Activated naive CD4-positive, alpha-beta T cell treated with anti-CD3 and anti-CD28 coated beads, Interleukin-2, amount 10 ng/mL, durations not matched to agents 7 days and 5 days (primary cell): ENCODE results near the gene HIP1.

Experiments
- CTCF ChIA-PET: fragments of 350-600 bp; sonication (Branson Sonifier 250); formaldehyde crosslinking; loops from one replicate; lab custom pipeline; 2021; ENCODE audit warnings: antibody characterized with exemption; lab: Charles Lee
- DNase-seq: peaks from one replicate; pipeline ENCODE4 v3.0.0-alpha.2; 2020
- H3K27ac Mint-ChIP-seq: one replicate; pipeline ENCODE4 v1.8.0; 2021; ENCODE audit warnings: mild to moderate bottlenecking, moderate library complexity, mixed read lengths
- H3K27me3 Mint-ChIP-seq: one replicate; pipeline ENCODE4 v1.8.0; 2021; ENCODE audit warnings: mild to moderate bottlenecking, mixed read lengths
- H3K36me3 Mint-ChIP-seq: one replicate; pipeline ENCODE4 v1.8.0; 2021; ENCODE audit warnings: mixed read lengths
- H3K4me1 Mint-ChIP-seq: one replicate; pipeline ENCODE4 v1.8.0; 2021; ENCODE audit warnings: mixed read lengths
- H3K4me3 Mint-ChIP-seq: one replicate; pipeline ENCODE4 v1.8.0; 2021; ENCODE audit warnings: mild to moderate bottlenecking, moderate library complexity, mixed read lengths
- H3K9me3 Mint-ChIP-seq: one replicate; pipeline ENCODE4 v1.8.0; 2021; ENCODE audit warnings: mixed read lengths

Gene HIP1

DNA sequence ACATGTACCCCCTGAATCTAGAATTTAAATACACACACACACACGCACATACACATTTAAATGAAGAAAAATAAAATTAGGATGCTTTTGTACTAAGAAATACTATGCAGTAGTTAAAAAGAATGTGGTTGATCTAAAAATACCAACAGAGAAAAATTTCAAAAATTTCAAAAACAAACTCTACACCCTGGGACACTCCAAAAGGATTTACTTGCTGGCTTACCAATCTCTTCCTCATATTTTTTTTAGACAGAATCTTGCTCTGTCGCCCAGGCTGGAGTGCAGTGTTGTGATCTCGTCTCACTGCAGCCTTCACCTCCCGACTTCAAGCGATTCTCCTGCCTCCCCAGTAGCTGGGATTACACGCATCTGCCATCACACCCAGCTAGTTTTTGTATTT is 80.9 kb downstream of the HIP1 start:
- no peaks in the 10 kb centered on the region for H3K27me3 Mint-ChIP-seq
- no peak overlapping the region for H3K27ac Mint-ChIP-seq
- DNase-seq = no peak
- CTCF ChIA-PET = no interaction called here
- no peak overlapping the region for H3K4me3 Mint-ChIP-seq
- no peaks in the 10 kb centered on the region for H3K9me3 Mint-ChIP-seq
- no peaks in the 10 kb centered on the region for H3K4me1 Mint-ChIP-seq
- no peaks in the 10 kb centered on the region for H3K36me3 Mint-ChIP-seq

DNA sequence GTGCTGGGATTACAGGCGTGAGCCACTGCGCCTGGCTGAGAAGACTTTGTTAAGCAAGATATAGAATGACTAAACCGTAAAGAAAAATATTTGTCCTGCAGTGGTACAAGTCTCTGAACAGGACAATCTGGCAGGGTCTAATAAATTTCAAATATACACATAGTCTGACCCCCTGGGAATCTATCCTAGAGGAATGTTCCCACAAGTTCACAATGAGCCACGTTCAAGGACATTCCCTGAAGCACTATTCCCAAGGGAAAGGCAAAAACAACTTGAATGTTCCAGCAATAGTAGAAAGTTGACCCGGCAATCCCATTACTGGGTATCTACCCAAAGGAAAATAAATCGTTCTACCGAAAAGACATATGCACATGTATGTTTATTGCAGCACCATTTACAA is 82.0 kb downstream of the HIP1 start:
- Mint-ChIP-seq H3K36me3 (no peaks in the 10 kb centered on the region), H3K4me1 (no peaks in the 10 kb centered on the region), H3K4me3 (no peak overlapping the region), H3K27ac (no peak overlapping the region), H3K27me3 (no peaks in the 10 kb centered on the region), H3K9me3 (no peaks in the 10 kb centered on the region)
- CTCF ChIA-PET = no interaction called here
- no peak for DNase-seq

DNA sequence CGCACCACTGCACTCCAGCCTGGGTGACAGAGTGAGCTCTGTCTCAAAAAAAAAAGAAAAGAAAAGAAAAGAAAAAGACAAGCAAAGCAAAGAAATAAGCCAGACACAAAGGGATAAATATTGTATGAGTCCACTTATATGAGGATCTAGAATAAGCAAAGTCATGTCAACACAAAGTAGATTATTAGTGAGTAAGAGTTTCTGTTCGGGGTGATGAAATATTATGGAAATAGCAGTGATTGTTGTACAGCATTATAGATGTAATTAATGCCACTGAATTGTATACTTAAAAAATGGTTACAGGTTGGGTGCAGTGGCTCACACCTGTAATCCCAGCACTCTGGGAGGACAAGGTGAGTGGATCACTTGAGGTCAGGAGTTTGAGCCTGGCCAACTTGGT is 83.2 kb downstream of the HIP1 start:
- H3K27me3 Mint-ChIP-seq = no peaks in the 10 kb centered on the region
- CTCF ChIA-PET = no interaction called here
- no peak for DNase-seq
- H3K9me3 Mint-ChIP-seq = no peaks in the 10 kb centered on the region
- no peaks in the 10 kb centered on the region for H3K4me1 Mint-ChIP-seq
- H3K27ac Mint-ChIP-seq = no peak overlapping the region
- no peaks in the 10 kb centered on the region for H3K36me3 Mint-ChIP-seq
- no peak overlapping the region for H3K4me3 Mint-ChIP-seq

DNA sequence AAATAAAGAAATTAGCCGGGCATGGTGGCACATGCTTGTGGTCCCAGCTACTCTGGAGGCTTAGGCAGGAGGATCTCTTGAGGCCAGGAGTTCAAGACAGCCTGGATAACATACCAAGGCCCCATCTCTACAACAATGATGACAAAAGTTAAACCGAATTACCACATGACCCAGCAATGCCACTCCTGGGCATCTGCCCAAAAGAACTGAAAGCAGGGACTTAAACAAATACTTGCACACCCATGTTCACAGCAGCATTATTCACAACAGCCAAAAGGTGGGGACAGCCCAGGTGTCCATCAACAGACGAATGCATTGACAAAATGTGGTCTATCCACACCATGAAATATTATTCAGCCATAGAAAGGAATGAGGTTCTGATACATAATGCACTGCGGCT is 83.9 kb downstream of the HIP1 start:
- no peaks in the 10 kb centered on the region for H3K9me3 Mint-ChIP-seq
- H3K27me3 Mint-ChIP-seq = peaks cover 3% of the 10 kb centered on the region
- CTCF ChIA-PET = no interaction called here

DNA sequence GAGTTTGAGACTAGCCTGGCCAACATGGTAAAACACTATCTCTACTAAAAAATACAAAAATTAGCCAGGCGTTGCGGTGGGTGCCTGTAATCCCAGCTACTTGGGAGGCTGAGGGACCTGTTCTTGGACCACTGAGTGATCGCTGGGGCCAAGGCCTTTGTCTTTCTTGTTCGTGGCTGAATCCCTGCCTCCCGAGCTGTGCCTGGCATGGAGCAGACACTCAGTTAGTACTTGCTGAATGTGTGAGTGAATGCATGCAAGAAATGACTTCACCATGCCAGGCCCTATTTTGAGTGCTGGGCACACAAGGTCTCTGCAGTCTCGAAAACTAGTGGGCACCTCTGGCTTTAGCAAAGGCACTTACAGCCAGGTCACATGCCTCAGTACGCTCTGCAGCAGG is 85.1 kb downstream of the HIP1 start:
- no peaks in the 10 kb centered on the region for H3K36me3 Mint-ChIP-seq
- H3K4me3 Mint-ChIP-seq = no peak overlapping the region
- H3K27ac Mint-ChIP-seq = no peak overlapping the region
- CTCF ChIA-PET = no interaction called here
- H3K27me3 Mint-ChIP-seq = peaks cover 5% of the 10 kb centered on the region
- H3K9me3 Mint-ChIP-seq = no peaks in the 10 kb centered on the region
- DNase-seq = no peak
- H3K4me1 Mint-ChIP-seq = no peaks in the 10 kb centered on the region

More for the DNA sequence above, 83.9 kb downstream of the HIP1 start:
- H3K4me1 Mint-ChIP-seq = no peaks in the 10 kb centered on the region
- DNase-seq = no peak
- H3K4me3 Mint-ChIP-seq = no peak overlapping the region
- no peak overlapping the region for H3K27ac Mint-ChIP-seq
- no peaks in the 10 kb centered on the region for H3K36me3 Mint-ChIP-seq

DNA sequence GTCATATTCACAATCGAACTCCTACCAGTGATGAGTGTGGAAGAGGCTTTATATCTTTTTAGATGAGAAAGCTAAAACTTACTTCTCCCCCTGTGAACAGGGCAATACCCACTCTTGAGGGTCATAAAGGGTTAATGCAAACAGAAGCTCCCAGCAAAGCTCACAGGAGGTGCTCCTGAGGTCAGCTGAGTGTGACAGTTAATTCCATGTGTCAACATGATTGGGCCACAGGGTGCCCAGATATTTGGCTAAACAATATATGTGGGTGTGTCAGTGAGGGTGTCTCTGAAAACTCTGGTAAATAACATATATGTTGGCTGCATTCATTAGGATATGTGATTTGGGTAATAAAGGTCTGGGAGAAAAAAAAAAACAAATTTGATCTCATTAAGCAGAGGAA is 86.0 kb downstream of the HIP1 start:
- Mint-ChIP-seq H3K27ac (no peak overlapping the region), H3K36me3 (no peaks in the 10 kb centered on the region), H3K27me3 (peaks cover 12% of the 10 kb centered on the region), H3K4me3 (no peak overlapping the region), H3K9me3 (peaks cover 4% of the 10 kb centered on the region), H3K4me1 (no peaks in the 10 kb centered on the region)
- CTCF ChIA-PET = no interaction called here
- DNase-seq = no peak

DNA sequence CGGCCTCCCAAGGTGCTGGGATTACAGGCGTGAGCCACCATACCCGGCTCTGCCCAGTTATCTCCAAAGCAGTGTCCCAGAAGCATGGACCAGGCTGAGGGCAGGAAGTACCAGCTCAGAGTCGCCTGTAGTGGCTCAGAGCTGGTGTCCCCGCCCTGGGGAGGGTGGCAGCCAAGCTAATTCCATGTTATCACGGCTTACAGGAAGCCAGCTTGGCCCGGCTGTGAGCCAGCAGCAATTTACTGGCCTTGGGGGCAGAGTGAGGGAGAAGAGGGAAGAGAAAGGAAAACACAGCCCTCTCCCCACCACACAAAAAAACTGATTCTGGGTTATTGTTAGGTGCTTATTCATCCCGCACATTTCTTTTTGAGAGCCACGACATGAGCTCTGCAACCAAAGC is 88.1 kb downstream of the HIP1 start:
- Mint-ChIP-seq H3K4me3 (no peak overlapping the region), H3K4me1 (no peaks in the 10 kb centered on the region), H3K27me3 (peaks cover 16% of the 10 kb centered on the region), H3K9me3 (peaks cover 7% of the 10 kb centered on the region), H3K36me3 (no peaks in the 10 kb centered on the region), H3K27ac (no peak overlapping the region)
- CTCF ChIA-PET = no interaction called here
- no peak for DNase-seq

DNA sequence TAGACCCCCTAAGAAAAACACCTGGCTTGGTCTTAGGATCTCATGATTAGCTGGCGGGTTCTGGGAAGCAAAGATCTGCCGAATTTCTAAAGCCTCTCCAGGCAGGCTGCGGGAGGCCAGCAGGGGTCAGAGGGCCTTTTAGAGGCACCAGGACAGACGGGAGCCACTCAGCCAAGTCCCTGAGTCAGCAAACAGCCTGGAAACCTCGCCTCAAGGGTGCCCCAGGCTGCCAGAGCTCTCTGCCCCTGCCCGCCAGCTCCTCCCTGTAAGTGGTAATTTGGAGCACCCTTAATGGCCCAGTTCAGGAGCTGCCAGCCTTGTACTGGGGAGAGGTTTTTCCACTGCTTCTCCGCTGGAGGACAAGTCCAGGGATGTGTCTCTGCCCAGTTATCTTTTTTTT is 88.7 kb downstream of the HIP1 start:
- no peaks in the 10 kb centered on the region for H3K36me3 Mint-ChIP-seq
- H3K4me3 Mint-ChIP-seq = no peak overlapping the region
- peaks cover 7% of the 10 kb centered on the region for H3K9me3 Mint-ChIP-seq
- CTCF ChIA-PET = no interaction called here
- peaks cover 16% of the 10 kb centered on the region for H3K27me3 Mint-ChIP-seq
- no peaks in the 10 kb centered on the region for H3K4me1 Mint-ChIP-seq
- no peak overlapping the region for H3K27ac Mint-ChIP-seq
- no peak for DNase-seq

DNA sequence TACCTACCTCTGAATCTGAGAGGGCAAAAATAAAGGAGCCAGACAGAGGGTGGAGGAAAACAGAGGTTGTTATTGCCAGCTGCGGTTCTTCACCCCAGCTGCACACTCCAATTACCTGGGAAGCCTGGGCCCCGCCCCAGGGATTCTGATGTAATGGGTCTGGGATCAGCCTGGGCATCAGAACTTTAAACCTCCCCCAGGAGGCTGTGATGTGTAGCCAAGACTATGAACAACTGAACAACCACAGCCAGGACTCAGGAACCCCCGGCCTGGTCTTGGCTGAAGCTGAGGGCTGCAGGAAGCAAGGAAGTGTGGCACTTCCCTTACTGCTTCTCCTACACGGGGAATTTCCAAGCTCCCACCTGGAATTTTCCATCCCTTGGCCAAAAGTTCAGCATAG is 89.3 kb downstream of the HIP1 start:
- H3K4me1 Mint-ChIP-seq = no peaks in the 10 kb centered on the region
- no peak overlapping the region for H3K4me3 Mint-ChIP-seq
- no peak for DNase-seq
- peaks cover 16% of the 10 kb centered on the region for H3K27me3 Mint-ChIP-seq
- H3K9me3 Mint-ChIP-seq = peaks cover 7% of the 10 kb centered on the region
- no peaks in the 10 kb centered on the region for H3K36me3 Mint-ChIP-seq
- no peak overlapping the region for H3K27ac Mint-ChIP-seq
- CTCF ChIA-PET = no interaction called here

DNA sequence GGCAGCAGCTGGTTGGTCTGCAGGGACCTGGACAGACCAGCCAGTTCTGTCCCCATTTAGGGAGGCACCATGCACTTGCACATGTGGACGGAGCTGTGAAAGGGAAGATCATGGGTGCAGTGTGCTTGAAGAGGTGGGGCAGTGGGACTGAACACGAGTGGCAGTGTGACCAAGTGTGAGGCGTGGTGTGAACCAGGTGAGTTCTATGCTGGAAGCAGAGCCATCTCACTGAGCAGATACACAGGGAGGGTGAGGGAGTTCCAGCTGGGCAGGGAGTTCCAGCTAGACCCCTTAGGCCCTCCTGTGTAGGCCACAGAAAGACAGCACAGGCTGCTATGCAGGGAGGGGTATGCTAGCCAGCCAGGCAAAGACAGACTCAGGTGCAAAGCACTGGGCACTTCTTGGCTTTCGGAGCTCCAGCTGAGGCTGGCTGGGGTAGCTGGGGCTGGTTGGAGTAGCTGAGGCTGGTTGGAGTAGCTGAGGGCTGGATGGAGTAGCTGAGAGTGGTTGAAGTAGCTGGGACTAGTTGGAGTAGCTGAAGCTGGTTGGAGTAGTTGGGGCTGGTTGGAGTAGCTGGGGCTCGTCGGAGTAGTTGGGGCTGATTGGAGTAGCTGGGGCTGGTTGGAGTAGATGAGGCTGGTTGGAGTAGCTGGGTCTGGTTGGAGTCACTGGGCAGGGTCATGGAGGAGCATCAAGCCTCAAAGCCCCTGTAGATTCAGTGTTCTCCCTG is 90.9 kb downstream of the HIP1 start:
- CTCF ChIA-PET = interaction anchor here (0.9 kb wide), 1 partner anchor 372 kb away, joined by 4 read pairs; no protein-coding TSS in a partner anchor
- peaks cover 8% of the 10 kb centered on the region for H3K9me3 Mint-ChIP-seq
- no peak overlapping the region for H3K27ac Mint-ChIP-seq

DNA sequence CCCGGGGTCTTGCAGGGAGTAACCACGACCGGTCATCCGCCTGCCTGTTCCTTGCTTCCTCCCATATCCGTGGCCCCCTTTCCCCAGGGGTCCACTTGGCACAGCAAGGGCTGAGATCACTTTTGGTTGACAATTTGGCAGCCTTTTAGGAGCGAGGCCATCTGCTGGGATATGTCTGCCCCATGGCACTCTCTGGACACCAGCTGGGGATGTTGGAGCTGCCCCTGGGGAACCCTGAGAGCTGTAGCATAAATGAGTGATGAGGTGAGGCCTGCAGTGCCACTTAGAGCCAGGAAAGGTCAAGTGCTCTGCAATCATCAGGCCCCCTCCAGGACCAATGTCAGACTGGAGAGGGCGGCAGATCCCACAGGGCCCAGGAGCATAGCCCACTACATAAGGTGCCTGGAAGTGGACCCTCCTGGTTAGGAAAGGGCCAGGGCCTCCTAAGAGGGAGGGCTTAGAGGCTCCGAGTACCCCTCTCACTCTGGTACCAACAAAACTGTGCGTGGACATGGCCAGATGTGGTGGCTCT is 92.1 kb downstream of the HIP1 start:
- no peak overlapping the region for H3K27ac Mint-ChIP-seq
- no peak for DNase-seq
- H3K4me3 Mint-ChIP-seq = no peak overlapping the region
- H3K27me3 Mint-ChIP-seq = peaks cover 26% of the 10 kb centered on the region
- peaks cover 12% of the 10 kb centered on the region for H3K9me3 Mint-ChIP-seq
- CTCF ChIA-PET = no interaction called here
- H3K4me1 Mint-ChIP-seq = peaks cover 3% of the 10 kb centered on the region
- no peaks in the 10 kb centered on the region for H3K36me3 Mint-ChIP-seq

More for the DNA sequence above, 90.9 kb downstream of the HIP1 start:
- Mint-ChIP-seq H3K36me3 (no peaks in the 10 kb centered on the region), H3K4me3 (no peak overlapping the region), H3K27me3 (peaks cover 17% of the 10 kb centered on the region), H3K4me1 (no peaks in the 10 kb centered on the region)
- no peak for DNase-seq

DNA sequence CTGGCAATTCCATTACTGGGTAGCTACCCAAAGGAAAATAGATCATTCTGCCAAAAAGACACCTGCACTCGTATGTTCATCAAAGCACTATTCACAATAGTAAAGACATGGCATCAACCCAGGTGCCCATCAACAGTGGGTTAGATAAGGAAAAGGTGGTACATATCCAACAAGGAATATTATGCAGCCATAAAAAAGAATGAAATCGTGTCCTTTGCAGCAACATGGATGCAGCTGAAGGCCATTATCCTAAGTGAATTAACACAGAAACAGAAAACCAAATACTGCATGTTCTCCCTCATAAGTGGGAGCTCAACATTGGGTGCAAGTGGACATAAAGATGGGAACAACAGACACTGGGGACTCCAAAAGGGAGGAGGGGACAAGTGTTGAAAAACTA is 93.2 kb downstream of the HIP1 start:
- peaks cover 3% of the 10 kb centered on the region for H3K4me1 Mint-ChIP-seq
- no peak overlapping the region for H3K4me3 Mint-ChIP-seq
- peaks cover 12% of the 10 kb centered on the region for H3K9me3 Mint-ChIP-seq
- H3K27ac Mint-ChIP-seq = no peak overlapping the region
- CTCF ChIA-PET = interaction anchor here (0.9 kb wide), 1 partner anchor 116 kb away, joined by 3 read pairs; no protein-coding TSS in a partner anchor
- no peak for DNase-seq
- H3K27me3 Mint-ChIP-seq = peaks cover 37% of the 10 kb centered on the region
- no peaks in the 10 kb centered on the region for H3K36me3 Mint-ChIP-seq

DNA sequence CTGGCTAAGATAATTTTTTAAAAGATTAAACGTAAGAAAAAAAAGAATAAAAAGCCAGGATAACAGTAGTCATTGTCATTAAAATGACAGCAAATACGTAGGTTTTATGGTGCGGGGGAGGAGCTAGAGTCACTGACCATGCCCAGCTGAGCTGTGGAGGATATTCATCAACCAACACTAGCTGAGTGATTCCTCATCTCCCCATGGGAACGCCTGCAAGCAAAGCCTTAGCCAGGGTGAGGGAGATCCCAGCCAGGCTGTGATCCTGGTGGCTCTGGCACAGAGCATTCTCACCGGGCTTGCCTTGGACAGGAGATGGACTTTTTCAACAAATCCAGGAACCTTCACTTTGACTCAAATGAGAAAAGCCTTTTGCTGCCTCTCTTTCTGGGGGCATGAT is 94.2 kb downstream of the HIP1 start:
- H3K27me3 Mint-ChIP-seq = peaks cover 42% of the 10 kb centered on the region
- peaks cover 7% of the 10 kb centered on the region for H3K4me1 Mint-ChIP-seq
- no peak overlapping the region for H3K4me3 Mint-ChIP-seq
- H3K27ac Mint-ChIP-seq = no peak overlapping the region
- CTCF ChIA-PET = no interaction called here
- H3K9me3 Mint-ChIP-seq = peaks cover 12% of the 10 kb centered on the region
- no peak for DNase-seq
- no peaks in the 10 kb centered on the region for H3K36me3 Mint-ChIP-seq

DNA sequence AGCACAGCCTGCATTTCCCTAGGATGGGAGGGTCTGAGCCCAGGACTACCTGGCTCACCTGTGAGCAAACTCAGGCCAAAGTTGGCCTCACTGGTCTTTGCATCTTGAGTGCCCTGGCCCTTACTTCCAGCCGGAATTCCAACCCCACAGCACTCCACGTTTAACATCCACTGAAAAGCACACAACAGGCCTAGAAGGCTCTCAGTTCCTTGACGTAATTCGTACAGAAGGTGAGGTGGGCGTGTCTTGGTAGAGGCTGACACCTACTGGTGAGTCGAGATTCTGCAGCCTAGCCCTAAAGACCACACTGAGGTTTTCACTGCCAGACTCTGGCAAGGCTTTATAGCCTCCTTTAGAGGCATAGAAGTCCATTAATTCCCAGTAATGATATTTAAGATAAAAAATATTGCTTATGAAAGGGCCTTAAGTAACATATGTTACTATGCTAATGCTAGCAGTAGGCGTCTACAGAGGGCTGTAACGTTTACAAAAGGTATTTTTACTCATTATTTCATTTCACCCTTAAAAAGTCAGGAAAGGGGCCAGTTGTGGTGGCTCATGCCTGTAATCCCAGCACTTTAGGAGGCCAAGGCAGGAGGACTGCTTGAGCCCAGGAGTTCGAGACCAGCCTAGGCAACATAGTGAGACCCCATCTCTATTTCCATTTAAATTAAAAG is 95.8 kb downstream of the HIP1 start:
- H3K4me3 Mint-ChIP-seq = no peak overlapping the region
- CTCF ChIA-PET = interaction anchor here (0.8 to 1.6 kb wide), 3 partner anchors 24 to 113 kb away, joined by 3 to 4 read pairs (median 4); no protein-coding TSS in a partner anchor
- peaks cover 10% of the 10 kb centered on the region for H3K9me3 Mint-ChIP-seq
- peaks cover 50% of the 10 kb centered on the region for H3K27me3 Mint-ChIP-seq
- H3K36me3 Mint-ChIP-seq = no peaks in the 10 kb centered on the region
- peak; percentile 80 for DNase-seq
- peaks cover 10% of the 10 kb centered on the region for H3K4me1 Mint-ChIP-seq
- H3K27ac Mint-ChIP-seq = no peak overlapping the region

DNA sequence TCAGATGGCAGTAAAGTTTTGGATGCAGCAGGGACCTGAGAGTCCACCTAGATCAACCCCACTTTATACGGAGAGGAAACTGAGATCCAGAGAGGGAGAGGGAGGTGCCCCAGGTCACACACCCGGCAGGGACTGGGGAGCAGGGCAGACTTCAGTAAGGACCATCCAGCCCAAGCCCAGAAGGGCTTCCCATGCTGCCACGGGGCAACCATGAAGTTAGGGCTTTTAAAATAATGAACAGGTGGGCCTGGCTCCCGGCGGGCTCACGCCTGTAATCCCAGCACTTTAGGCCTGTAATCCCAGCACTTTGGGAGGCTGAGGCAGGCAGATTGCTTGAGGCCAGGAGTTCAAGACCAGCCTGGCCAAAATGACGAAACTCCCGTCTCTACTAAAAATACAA is 98.5 kb downstream of the HIP1 start:
- no peaks in the 10 kb centered on the region for H3K36me3 Mint-ChIP-seq
- H3K9me3 Mint-ChIP-seq = peaks cover 5% of the 10 kb centered on the region
- DNase-seq = no peak
- H3K27me3 Mint-ChIP-seq = peaks cover 58% of the 10 kb centered on the region
- no peak overlapping the region for H3K27ac Mint-ChIP-seq
- H3K4me3 Mint-ChIP-seq = peak overlapping the region; percentile 78
- peaks cover 10% of the 10 kb centered on the region for H3K4me1 Mint-ChIP-seq
- CTCF ChIA-PET = no interaction called here
